ENCODE data around the gene VASN.
A peak's percentile ranks its signal among the peaks of the same experiment; 100 is the strongest.
"Not testable (repeated sequence)": the region's sequence is repeated elsewhere in the genome, so short reads cannot be mapped to it uniquely, and the experiment has no call there.

Gene VASN

GRCh38 chr16:4337540-4338088 lies 34.0 kb upstream of the VASN start:
- no peak for DNase-seq

GRCh38 chr16:4338125-4338582 lies 33.5 kb upstream of the VASN start:
- no peak for DNase-seq

GRCh38 chr16:4338712-4339299 lies 32.8 kb upstream of the VASN start:
- DNase-seq, result no peak

- DNase-seq, result no peak
Observed at GRCh38 chr16:4339455-4339854, 32.2 kb upstream of the VASN start.

- no peak for DNase-seq
Observed at GRCh38 chr16:4339909-4340308, 31.7 kb upstream of the VASN start.

GRCh38 chr16:4340443-4340842 lies 31.2 kb upstream of the VASN start:
- no peak for DNase-seq

GRCh38 chr16:4341250-4341649 lies 30.4 kb upstream of the VASN start:
- DNase-seq, result no peak

- DNase-seq, result no peak
Observed at GRCh38 chr16:4342866-4343744, 28.5 kb upstream of the VASN start.

- not testable (repeated sequence) for DNase-seq
Observed at GRCh38 chr16:4344300-4344982, 27.2 kb upstream of the VASN start.

GRCh38 chr16:4344983-4345835 lies 26.4 kb upstream of the VASN start:
- no peak for DNase-seq

GRCh38 chr16:4345836-4346781 lies 25.5 kb upstream of the VASN start:
- DNase-seq, result no peak

- no peak for DNase-seq
Observed at GRCh38 chr16:4347010-4347409, 24.6 kb upstream of the VASN start.

GRCh38 chr16:4347765-4348509 lies 23.7 kb upstream of the VASN start:
- no peak for DNase-seq

GRCh38 chr16:4349332-4349731 lies 22.3 kb upstream of the VASN start:
- no peak for DNase-seq

GRCh38 chr16:4350365-4350786 lies 21.3 kb upstream of the VASN start:
- no peak for DNase-seq

GRCh38 chr16:4350787-4351659 lies 20.6 kb upstream of the VASN start, which contains the start of gene PAM16:
Gene PAM16 (minus strand): TSS chr16:4351321. CDS start chr16:4351234, 87 bp downstream.
- peak; percentile 98 for DNase-seq

- peak; percentile 24 for DNase-seq
Observed at GRCh38 chr16:4351880-4352279, 19.8 kb upstream of the VASN start.

- DNase-seq, result no peak
Observed at GRCh38 chr16:4352843-4353242, 18.8 kb upstream of the VASN start.

GRCh38 chr16:4353675-4354074 lies 18.0 kb upstream of the VASN start:
- no peak for DNase-seq
